BLaER1 treated with 17β-estradiol and CSF1 and Interleukin-3, amounts not matched to agents 10 nM and 100 nM (cell line): ENCODE data around the gene GBP7.

Experiments
- H3K27ac ChIP-seq, 11 experiments: shearing (Covaris generic); formaldehyde crosslinking; 2 replicates each; pipeline ENCODE4 v1.8.1; 2022
- H3K27me3 ChIP-seq, 11 experiments: shearing (Covaris generic); formaldehyde crosslinking; 2 replicates each; pipeline ENCODE4 v1.8.1; 2022
- H3K36me3 ChIP-seq, 11 experiments: shearing (Covaris generic); formaldehyde crosslinking; 2 replicates each; pipeline ENCODE4 v1.8.1; 2022
- H3K4me1 ChIP-seq, 10 experiments: shearing (Covaris generic); formaldehyde crosslinking; 2 replicates each; pipeline ENCODE4 v1.8.1; 2022
- H3K4me2 ChIP-seq, 11 experiments: shearing (Covaris generic); formaldehyde crosslinking; 2 replicates each; pipeline ENCODE4 v1.8.1; 2022
- H3K4me3 ChIP-seq, 10 experiments: shearing (Covaris generic); formaldehyde crosslinking; 2 replicates each; pipeline ENCODE4 v1.8.1; 2022
- H3K9ac ChIP-seq, 11 experiments: shearing (Covaris generic); formaldehyde crosslinking; 2 replicates each; pipeline ENCODE4 v1.8.1; 2022
- H3K9me3 ChIP-seq, 11 experiments: shearing (Covaris generic); formaldehyde crosslinking; replicated peaks in 1 of 11; 2 replicates each; pipeline ENCODE4 v1.8.1; 2022
- H4K20me1 ChIP-seq, 11 experiments: shearing (Covaris generic); formaldehyde crosslinking; 2 replicates each; pipeline ENCODE4 v1.8.1; 2022
- Cebpa-rat ChIP-seq, 11 experiments: shearing (Covaris generic); IDR thresholded peaks; 2 replicates each; pipeline ENCODE4 v1.8.1; 2022

GBP7 gene

GRCh38 chr1:89174491-89174890, 1.3 kb downstream of the GBP7 start:
- Histone ChIP-seq H3K36me3 (no peaks in the 10 kb centered on the region), H3K27me3 (no peaks in the 10 kb centered on the region), H3K4me2 (no peak overlapping the region), H3K27ac (no peak overlapping the region), H3K9ac (no peak overlapping the region), H3K4me3 (no peak overlapping the region), H4K20me1 (no peaks in the 10 kb centered on the region), H3K9me3 (no peaks in the 10 kb centered on the region), H3K4me1 (peaks cover 0 to 14% (median 0%) of the 10 kb centered on the region in 10 experiments; a peak in 8 of 20 replicates)
- TF ChIP-seq Cebpa-rat (IDR thresholded peaks at IDR 0.05) = no peak

GRCh38 chr1:89172468-89173143, 3.2 kb downstream of the GBP7 start:
- TF ChIP-seq Cebpa-rat (IDR thresholded peaks at IDR 0.05) = no peak
- no peaks in the 10 kb centered on the region for H3K36me3 ChIP-seq
- H3K9ac ChIP-seq = no peak overlapping the region
- H3K9me3 ChIP-seq = no peaks in the 10 kb centered on the region
- H3K4me3 ChIP-seq = no peak overlapping the region
- no peaks in the 10 kb centered on the region for H3K27me3 ChIP-seq
- H4K20me1 ChIP-seq = no peaks in the 10 kb centered on the region
- no peak overlapping the region for H3K27ac ChIP-seq
- H3K4me2 ChIP-seq = no peak overlapping the region
- peaks cover 0 to 14% (median 0%) of the 10 kb centered on the region in 10 experiments; a peak in 8 of 20 replicates for H3K4me1 ChIP-seq

DNA sequence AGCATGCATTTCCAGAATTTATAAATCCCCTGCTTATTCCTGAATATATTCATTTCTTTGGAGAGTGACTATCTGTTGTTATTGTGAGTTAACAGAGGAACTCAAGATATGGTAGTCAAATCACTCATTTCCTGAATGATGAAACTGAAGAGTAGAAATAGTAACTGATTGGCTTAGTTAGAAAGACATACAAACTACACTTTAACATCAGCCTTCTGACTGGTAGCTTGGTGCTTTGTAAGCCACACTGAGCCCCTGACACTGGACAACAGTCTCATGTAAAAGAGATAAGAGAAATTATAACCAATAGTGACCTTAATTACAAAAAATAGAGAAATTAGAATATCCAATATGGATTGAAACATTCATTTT, 4.8 kb downstream of the GBP7 start:
- TF ChIP-seq Cebpa-rat (IDR thresholded peaks at IDR 0.05) = no peak

DNA sequence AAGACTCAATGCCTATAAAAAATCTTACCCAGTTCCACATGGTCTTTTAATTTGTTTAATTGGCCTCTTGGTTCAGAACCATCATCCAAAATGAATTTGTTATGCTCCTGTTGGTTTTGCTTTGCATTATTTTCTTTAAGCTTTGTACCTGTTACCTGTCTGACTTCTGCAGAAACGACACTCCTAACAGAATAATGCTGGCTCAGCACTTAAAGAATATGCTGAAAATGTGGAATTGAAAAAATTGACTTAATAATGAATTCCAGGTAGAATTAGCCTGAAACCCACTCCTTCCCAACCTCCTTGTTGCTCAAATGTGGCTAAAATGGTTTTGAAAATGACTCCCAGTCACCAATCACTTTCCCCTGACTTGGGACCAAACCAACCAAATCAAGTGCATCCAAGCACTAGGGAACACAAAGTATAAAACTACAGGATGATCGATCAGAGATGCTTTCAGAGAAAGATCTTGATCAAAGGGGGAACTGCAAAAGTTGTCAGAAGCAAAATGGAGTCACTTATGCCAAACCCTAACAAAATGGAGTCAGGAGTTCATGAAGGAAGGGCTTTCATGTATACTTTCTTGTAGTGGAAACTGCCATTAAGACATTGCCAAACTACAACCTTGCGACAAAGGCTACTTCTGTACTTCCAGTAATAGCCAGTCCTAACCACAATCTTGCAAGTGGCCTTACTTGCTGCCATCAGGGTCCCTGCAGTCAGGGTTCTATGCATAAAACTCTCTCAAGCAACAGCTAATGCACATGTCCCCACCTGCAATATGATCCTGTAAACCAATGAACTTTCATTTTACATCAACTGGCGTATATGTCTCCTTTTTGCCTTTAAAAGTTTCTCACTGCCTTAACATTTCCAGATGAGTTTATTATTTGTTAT, 5.4 kb downstream of the GBP7 start:
- no peaks in the 10 kb centered on the region for H3K27me3 ChIP-seq
- no peak overlapping the region for H3K4me3 ChIP-seq
- no peaks in the 10 kb centered on the region for H4K20me1 ChIP-seq
- peak overlapping the region in 6 of 11 experiments; percentile 5 to 52 (median 39); a peak in 10 of 22 replicates for H3K4me2 ChIP-seq
- H3K9ac ChIP-seq = no peak overlapping the region
- TF ChIP-seq Cebpa-rat (IDR thresholded peaks at IDR 0.05) = no peak
- H3K27ac ChIP-seq = no peak overlapping the region; a peak in 1 of 22 replicates
- H3K36me3 ChIP-seq = no peaks in the 10 kb centered on the region
- peaks cover 0 to 14% (median 0%) of the 10 kb centered on the region in 10 experiments; a peak in 8 of 20 replicates for H3K4me1 ChIP-seq
- H3K9me3 ChIP-seq = no peaks in the 10 kb centered on the region

More for the DNA sequence above, 4.8 kb downstream of the GBP7 start:
- Histone ChIP-seq H4K20me1 (no peaks in the 10 kb centered on the region), H3K9me3 (no peaks in the 10 kb centered on the region), H3K4me1 (peaks cover 0 to 14% (median 0%) of the 10 kb centered on the region in 10 experiments; a peak in 8 of 20 replicates), H3K9ac (no peak overlapping the region), H3K4me2 (peak overlapping the region in 6 of 11 experiments; percentile 5 to 52 (median 39); a peak in 8 of 22 replicates), H3K27ac (no peak overlapping the region; a peak in 1 of 22 replicates), H3K27me3 (no peaks in the 10 kb centered on the region), H3K36me3 (no peaks in the 10 kb centered on the region), H3K4me3 (no peak overlapping the region)

DNA sequence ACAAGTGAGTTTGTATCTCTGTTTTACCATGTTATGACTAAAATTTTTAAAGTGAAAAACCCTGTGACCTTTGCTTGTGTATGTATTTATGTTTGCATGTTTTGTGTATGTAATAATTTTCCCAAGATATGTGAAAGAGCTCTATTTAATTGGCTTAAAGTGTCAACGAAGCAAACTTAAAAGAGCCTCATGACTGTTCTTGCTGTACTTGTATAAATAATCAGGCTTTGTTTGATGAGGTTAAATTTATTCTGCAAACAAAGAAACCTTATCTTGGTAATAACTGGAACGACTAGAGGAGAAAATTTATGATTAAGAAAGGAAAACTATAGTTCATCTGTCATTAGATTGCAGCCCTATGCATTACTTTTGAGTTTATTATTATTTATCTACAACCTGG, 6.6 kb downstream of the GBP7 start:
- TF ChIP-seq Cebpa-rat (IDR thresholded peaks at IDR 0.05) = no peak
- H3K9ac ChIP-seq = no peak overlapping the region
- no peak overlapping the region for H3K4me2 ChIP-seq
- no peaks in the 10 kb centered on the region for H3K27me3 ChIP-seq
- no peak overlapping the region for H3K27ac ChIP-seq
- no peaks in the 10 kb centered on the region for H4K20me1 ChIP-seq
- H3K36me3 ChIP-seq = no peaks in the 10 kb centered on the region
- no peak overlapping the region for H3K4me3 ChIP-seq
- H3K4me1 ChIP-seq = peaks cover 0 to 14% (median 0%) of the 10 kb centered on the region in 10 experiments; a peak in 8 of 20 replicates
- H3K9me3 ChIP-seq = no peaks in the 10 kb centered on the region

- no peaks in the 10 kb centered on the region for H3K36me3 ChIP-seq
- no peaks in the 10 kb centered on the region for H3K9me3 ChIP-seq
- peaks cover 0 to 14% (median 0%) of the 10 kb centered on the region in 10 experiments; a peak in 8 of 20 replicates for H3K4me1 ChIP-seq
Observed at GRCh38 chr1:89167590-89168230, 8.1 kb downstream of the GBP7 start.

GRCh38 chr1:89166705-89167104, 9.1 kb downstream of the GBP7 start:
- Histone ChIP-seq H3K4me2 (no peak overlapping the region), H3K4me3 (no peak overlapping the region), H3K27ac (no peak overlapping the region), H4K20me1 (no peaks in the 10 kb centered on the region), H3K4me1 (peaks cover 0 to 13% (median 0%) of the 10 kb centered on the region in 10 experiments; a peak in 8 of 20 replicates), H3K36me3 (no peaks in the 10 kb centered on the region), H3K27me3 (no peaks in the 10 kb centered on the region), H3K9ac (no peak overlapping the region), H3K9me3 (peaks cover 0 to 3% (median 0%) of the 10 kb centered on the region in 11 experiments; a peak in 2 of 22 replicates)
- TF ChIP-seq Cebpa-rat (IDR thresholded peaks at IDR 0.05) = no peak

More at GRCh38 chr1:89167590-89168230, 8.1 kb downstream of the GBP7 start:
- no peaks in the 10 kb centered on the region for H3K27me3 ChIP-seq
- no peak overlapping the region for H3K4me3 ChIP-seq
- H3K4me2 ChIP-seq = no peak overlapping the region
- no peaks in the 10 kb centered on the region for H4K20me1 ChIP-seq
- H3K9ac ChIP-seq = no peak overlapping the region
- H3K27ac ChIP-seq = no peak overlapping the region
- no peak for TF ChIP-seq Cebpa-rat (IDR thresholded peaks at IDR 0.05)

- H3K9me3 ChIP-seq = peaks cover 0 to 12% (median 6%) of the 10 kb centered on the region in 11 experiments; a peak in 11 of 22 replicates
- H3K4me3 ChIP-seq = no peak overlapping the region
- no peaks in the 10 kb centered on the region for H3K36me3 ChIP-seq
- H3K4me1 ChIP-seq = peaks cover 0 to 5% (median 0%) of the 10 kb centered on the region in 10 experiments; a peak in 8 of 20 replicates
- H3K27me3 ChIP-seq = no peaks in the 10 kb centered on the region
- no peaks in the 10 kb centered on the region for H4K20me1 ChIP-seq
- H3K4me2 ChIP-seq = no peak overlapping the region
- no peak overlapping the region for H3K27ac ChIP-seq
- H3K9ac ChIP-seq = no peak overlapping the region
- TF ChIP-seq Cebpa-rat (IDR thresholded peaks at IDR 0.05) = no peak
Observed at GRCh38 chr1:89165811-89166210, 10.0 kb downstream of the GBP7 start.

DNA sequence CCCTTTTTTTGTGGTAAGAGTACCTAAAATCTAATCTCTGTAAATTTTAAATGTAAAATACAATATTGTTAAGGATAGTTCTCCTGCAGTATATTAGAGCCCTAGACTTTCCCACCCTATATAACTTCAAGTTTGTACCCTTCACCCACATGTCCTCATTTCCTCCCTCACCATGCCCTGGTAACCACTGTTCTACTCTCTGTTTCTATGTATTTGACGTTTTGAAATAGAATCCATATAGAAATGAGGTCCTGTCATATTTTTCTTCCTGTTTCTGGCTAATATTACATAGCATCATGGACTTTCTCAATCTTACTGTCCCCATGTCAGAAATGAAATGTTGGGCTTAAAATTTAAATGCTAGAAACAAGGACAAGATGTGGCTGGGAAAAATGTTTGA, 24.8 kb downstream of the GBP7 start:
- no peak for TF ChIP-seq Cebpa-rat (IDR thresholded peaks at IDR 0.05)
- Histone ChIP-seq H3K27me3 (no peaks in the 10 kb centered on the region), H3K27ac (no peak overlapping the region), H3K9ac (no peak overlapping the region), H3K9me3 (no peaks in the 10 kb centered on the region), H3K4me1 (no peaks in the 10 kb centered on the region; a peak in 1 of 20 replicates), H3K4me3 (no peak overlapping the region), H3K36me3 (no peaks in the 10 kb centered on the region), H4K20me1 (no peaks in the 10 kb centered on the region), H3K4me2 (no peak overlapping the region)
